ENCODE data around the gene TMEM200A. TPM values are rescaled to one million over a fixed set of nuclear protein-coding genes. Genes with fewer than 3 reads are reported as not detected.

Gene TMEM200A
- total and polyA plus RNA-seq, 9 donors: 9.2 to 28.7 (median 18.2) TPM

DNA sequence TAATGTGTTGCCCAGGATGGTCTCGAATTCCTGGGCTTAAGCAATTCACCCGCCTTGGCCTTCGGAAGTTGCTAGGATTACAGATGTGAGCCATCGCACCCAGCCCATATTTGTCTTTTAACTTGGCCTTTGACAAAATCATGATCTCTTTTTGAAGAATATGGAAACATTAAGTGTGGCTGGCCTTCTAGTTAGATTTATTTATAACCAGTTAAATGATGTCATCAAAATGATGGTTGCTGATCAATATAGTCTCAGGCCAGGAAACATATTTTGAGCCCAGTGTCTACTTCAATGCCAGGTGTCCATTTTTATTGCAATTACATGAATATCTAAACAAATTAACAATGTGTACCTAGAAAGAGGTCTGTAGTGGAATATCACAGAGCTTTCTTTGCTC lies 69.4 kb downstream of the TMEM200A start:
- Histone ChIP-seq H3K4me3 (ENCODE audit: low read length) (no peak overlapping the region), H3K27me3 (ENCODE audit: control insufficient read depth, insufficient read depth, low read length) (no peaks in the 10 kb centered on the region), H3K4me1 (ENCODE audit: control insufficient read depth, insufficient read depth, low read length) (no peaks in the 10 kb centered on the region), H3K27ac (ENCODE audit: low read length) (no peak overlapping the region), H3K36me3 (ENCODE audit: control insufficient read depth, insufficient read depth, low read length) (no peaks in the 10 kb centered on the region), H3K9me3 (replicated peaks; ENCODE audit: control insufficient read depth, low read depth, low read length) (no peaks in the 10 kb centered on the region)
- DNase-seq: no peak
- WGBS (ENCODE audit: insufficient coverage): 88% methylated on average over 3 of the region's 4 CpGs

DNA sequence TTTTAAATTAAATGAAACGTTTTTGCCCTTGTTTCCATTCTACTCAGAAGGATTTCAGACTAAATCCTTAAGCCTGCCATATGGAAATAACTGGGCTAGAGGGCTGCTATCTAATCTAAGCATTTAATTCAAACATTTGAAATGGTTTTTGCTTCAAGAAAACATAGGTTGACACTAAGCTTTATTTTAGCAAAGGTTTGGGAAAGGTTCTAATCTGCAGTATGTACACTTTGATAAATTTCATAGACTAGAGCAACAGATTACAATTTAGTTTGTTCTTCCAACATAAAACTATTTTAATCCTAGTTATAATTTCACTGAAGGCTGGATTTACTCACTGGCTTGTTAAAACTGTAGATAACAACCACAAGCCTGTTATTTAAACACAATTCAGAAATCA lies 72.1 kb downstream of the TMEM200A start:
- H3K9me3 ChIP-seq (replicated peaks; ENCODE audit: control insufficient read depth, low read depth, low read length): no peaks in the 10 kb centered on the region
- H3K4me1 ChIP-seq (ENCODE audit: control insufficient read depth, insufficient read depth, low read length): no peaks in the 10 kb centered on the region
- DNase-seq: no peak
- no peak overlapping the region for H3K4me3 ChIP-seq (ENCODE audit: low read length)
- H3K36me3 ChIP-seq (ENCODE audit: control insufficient read depth, insufficient read depth, low read length): peaks cover 12% of the 10 kb centered on the region
- H3K27me3 ChIP-seq (ENCODE audit: control insufficient read depth, insufficient read depth, low read length): no peaks in the 10 kb centered on the region
- H3K27ac ChIP-seq (ENCODE audit: low read length): no peak overlapping the region
- no CpG with 5 or more reads among the region's 1 CpG for WGBS (ENCODE audit: insufficient coverage)

GRCh38 chr6:130447374-130447773 lies 81.6 kb downstream of the TMEM200A start:
- Histone ChIP-seq H3K9me3 (replicated peaks; ENCODE audit: control insufficient read depth, low read depth, low read length) (no peaks in the 10 kb centered on the region), H3K4me1 (ENCODE audit: control insufficient read depth, insufficient read depth, low read length) (no peaks in the 10 kb centered on the region), H3K36me3 (ENCODE audit: control insufficient read depth, insufficient read depth, low read length) (no peaks in the 10 kb centered on the region), H3K4me3 (ENCODE audit: low read length) (no peak overlapping the region), H3K27ac (ENCODE audit: low read length) (no peak overlapping the region), H3K27me3 (ENCODE audit: control insufficient read depth, insufficient read depth, low read length) (no peaks in the 10 kb centered on the region)
- DNase-seq: no peak

- Histone ChIP-seq H3K27me3 (ENCODE audit: control insufficient read depth, insufficient read depth, low read length) (no peaks in the 10 kb centered on the region), H3K9me3 (replicated peaks; ENCODE audit: control insufficient read depth, low read depth, low read length) (no peaks in the 10 kb centered on the region), H3K4me1 (ENCODE audit: control insufficient read depth, insufficient read depth, low read length) (no peaks in the 10 kb centered on the region), H3K4me3 (ENCODE audit: low read length) (no peak overlapping the region), H3K36me3 (ENCODE audit: control insufficient read depth, insufficient read depth, low read length) (no peaks in the 10 kb centered on the region), H3K27ac (ENCODE audit: low read length) (no peak overlapping the region)
- WGBS (ENCODE audit: insufficient coverage): no CpG with 5 or more reads among the region's 1 CpG
- DNase-seq: no peak
These were observed 86.5 kb downstream of the TMEM200A start for GRCh38 chr6:130452336-130452735.

- Histone ChIP-seq H3K4me3 (ENCODE audit: low read length) (no peak overlapping the region), H3K36me3 (ENCODE audit: control insufficient read depth, insufficient read depth, low read length) (no peaks in the 10 kb centered on the region), H3K27ac (ENCODE audit: low read length) (no peak overlapping the region), H3K4me1 (ENCODE audit: control insufficient read depth, insufficient read depth, low read length) (no peaks in the 10 kb centered on the region), H3K27me3 (ENCODE audit: control insufficient read depth, insufficient read depth, low read length) (no peaks in the 10 kb centered on the region), H3K9me3 (replicated peaks; ENCODE audit: control insufficient read depth, low read depth, low read length) (no peaks in the 10 kb centered on the region)
- WGBS (ENCODE audit: insufficient coverage): 33% methylated on average over 1 of the region's 5 CpGs
- no peak for DNase-seq
These were observed 87.4 kb downstream of the TMEM200A start for GRCh38 chr6:130453230-130453629.

GRCh38 chr6:130457605-130458004 lies 91.8 kb downstream of the TMEM200A start:
- Histone ChIP-seq H3K36me3 (ENCODE audit: control insufficient read depth, insufficient read depth, low read length) (no peaks in the 10 kb centered on the region), H3K4me3 (ENCODE audit: low read length) (no peak overlapping the region), H3K27me3 (ENCODE audit: control insufficient read depth, insufficient read depth, low read length) (no peaks in the 10 kb centered on the region), H3K9me3 (replicated peaks; ENCODE audit: control insufficient read depth, low read depth, low read length) (no peaks in the 10 kb centered on the region), H3K27ac (ENCODE audit: low read length) (no peak overlapping the region), H3K4me1 (ENCODE audit: control insufficient read depth, insufficient read depth, low read length) (no peaks in the 10 kb centered on the region)
- DNase-seq: no peak
- WGBS (ENCODE audit: insufficient coverage): 75% methylated on average over 1 of the region's 4 CpGs

DNA sequence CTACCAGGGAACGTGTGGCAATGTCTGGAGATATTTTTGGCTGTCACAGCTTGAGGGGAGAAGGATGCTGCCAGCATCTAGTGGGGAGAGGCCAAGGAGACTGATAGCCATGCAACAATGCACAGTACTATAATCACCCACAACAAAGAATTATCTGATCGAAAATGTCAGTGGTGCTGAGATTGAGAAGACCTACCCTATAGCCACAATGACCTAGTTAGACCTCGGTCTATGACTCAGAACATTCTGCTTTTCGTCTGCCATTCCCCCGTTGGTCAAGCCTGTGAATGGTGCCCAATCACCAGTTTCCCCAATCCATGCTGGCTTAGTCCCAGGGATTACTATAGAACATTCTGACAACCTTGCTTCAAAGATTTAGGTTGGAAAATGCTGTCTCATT lies 93.5 kb downstream of the TMEM200A start:
- 86% methylated on average over 1 of the region's 5 CpGs for whole genome bisulfite sequencing (ENCODE audit: insufficient coverage)
- no peak for DNase-seq

GRCh38 chr6:130460934-130461333 lies 95.1 kb downstream of the TMEM200A start:
- Histone ChIP-seq H3K4me3 (ENCODE audit: low read length) (no peak overlapping the region), H3K27ac (ENCODE audit: low read length) (no peak overlapping the region), H3K9me3 (replicated peaks; ENCODE audit: control insufficient read depth, low read depth, low read length) (no peaks in the 10 kb centered on the region), H3K36me3 (ENCODE audit: control insufficient read depth, insufficient read depth, low read length) (no peaks in the 10 kb centered on the region), H3K4me1 (ENCODE audit: control insufficient read depth, insufficient read depth, low read length) (no peaks in the 10 kb centered on the region), H3K27me3 (ENCODE audit: control insufficient read depth, insufficient read depth, low read length) (no peaks in the 10 kb centered on the region)
- DNase-seq: no peak
- WGBS (ENCODE audit: insufficient coverage): no CpG with 5 or more reads among the region's 1 CpG

More for the DNA sequence above, 93.5 kb downstream of the TMEM200A start:
- H3K9me3 ChIP-seq (replicated peaks; ENCODE audit: control insufficient read depth, low read depth, low read length): no peaks in the 10 kb centered on the region
- H3K27ac ChIP-seq (ENCODE audit: low read length): no peak overlapping the region
- H3K4me1 ChIP-seq (ENCODE audit: control insufficient read depth, insufficient read depth, low read length): no peaks in the 10 kb centered on the region
- H3K4me3 ChIP-seq (ENCODE audit: low read length): no peak overlapping the region
- H3K36me3 ChIP-seq (ENCODE audit: control insufficient read depth, insufficient read depth, low read length): no peaks in the 10 kb centered on the region
- H3K27me3 ChIP-seq (ENCODE audit: control insufficient read depth, insufficient read depth, low read length): no peaks in the 10 kb centered on the region

DNA sequence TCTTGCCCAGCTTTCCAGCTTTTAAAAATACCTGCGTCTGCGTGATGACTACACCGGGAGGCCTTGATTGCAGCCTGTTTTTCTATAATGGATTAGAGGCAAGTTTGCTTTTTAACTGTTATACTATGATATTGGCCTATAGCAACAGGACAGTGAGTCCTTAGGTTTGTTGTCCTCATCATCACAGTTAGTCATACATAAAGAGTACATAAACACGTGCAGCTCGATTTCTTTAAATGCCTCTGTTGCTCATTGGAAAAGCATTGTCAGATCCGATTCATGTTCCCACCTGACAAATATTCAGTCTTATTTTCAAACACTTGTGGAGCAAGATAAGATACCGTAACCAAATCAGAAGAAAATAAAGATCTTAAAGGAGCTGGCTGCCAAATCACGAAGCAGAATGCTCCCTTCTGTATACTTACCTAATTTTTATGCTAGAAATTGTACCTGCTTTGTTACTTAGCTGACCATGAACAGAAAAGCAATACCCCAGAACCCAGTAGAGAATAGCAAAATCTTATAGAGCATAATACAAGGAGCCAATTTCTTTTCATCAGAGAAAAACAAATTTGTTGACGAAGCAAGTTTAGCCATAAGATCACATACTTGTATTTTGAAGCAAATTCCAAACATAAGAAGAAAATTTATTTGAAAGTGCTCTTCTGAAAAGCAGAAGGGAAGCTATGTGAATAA lies 100.4 kb downstream of the TMEM200A start:
- WGBS (ENCODE audit: insufficient coverage): 64% methylated on average over 4 of the region's 9 CpGs
- Histone ChIP-seq H3K4me3 (ENCODE audit: low read length) (no peak overlapping the region), H3K36me3 (ENCODE audit: control insufficient read depth, insufficient read depth, low read length) (no peaks in the 10 kb centered on the region), H3K27ac (ENCODE audit: low read length) (no peak overlapping the region), H3K9me3 (replicated peaks; ENCODE audit: control insufficient read depth, low read depth, low read length) (no peaks in the 10 kb centered on the region), H3K4me1 (ENCODE audit: control insufficient read depth, insufficient read depth, low read length) (peaks cover 2% of the 10 kb centered on the region), H3K27me3 (ENCODE audit: control insufficient read depth, insufficient read depth, low read length) (no peaks in the 10 kb centered on the region)
- no peak for DNase-seq

- H3K27ac ChIP-seq (ENCODE audit: low read length): no peak overlapping the region
- WGBS (ENCODE audit: insufficient coverage): 39% methylated on average over 5 of the region's 5 CpGs
- H3K9me3 ChIP-seq (replicated peaks; ENCODE audit: control insufficient read depth, low read depth, low read length): no peaks in the 10 kb centered on the region
- DNase-seq: peak; percentile 5
- no peaks in the 10 kb centered on the region for H3K27me3 ChIP-seq (ENCODE audit: control insufficient read depth, insufficient read depth, low read length)
- H3K4me1 ChIP-seq (ENCODE audit: control insufficient read depth, insufficient read depth, low read length): peaks cover 2% of the 10 kb centered on the region
- H3K4me3 ChIP-seq (ENCODE audit: low read length): no peak overlapping the region
- no peaks in the 10 kb centered on the region for H3K36me3 ChIP-seq (ENCODE audit: control insufficient read depth, insufficient read depth, low read length)
These were observed 100.9 kb downstream of the TMEM200A start for GRCh38 chr6:130466748-130467061.
